Thymus (tissue), 14 donors: ENCODE data around the gene P3H2. TPM values are rescaled to one million over a fixed set of nuclear protein-coding genes. Genes with fewer than 3 reads are reported as not detected.
"Not testable (repeated sequence)": the region's sequence is repeated elsewhere in the genome, so short reads cannot be mapped to it uniquely, and the experiment has no call there.

ENCODE experiments used
- DNase-seq, 9 donors: peaks; one replicate each; pipeline ENCODE4 v3.0.0-alpha.2; 2013; ENCODE audit warnings: low spot score in 9 of 9, low read depth in 6 of 9, missing footprints in 1 of 9
- H3K27ac ChIP-seq, 2 donors: one replicate each; pipeline ENCODE4 v1.5.1; 2013; ENCODE audit warnings: control low read depth in 1 of 2, low read depth in 1 of 2, low read length in 1 of 2, mild to moderate bottlenecking in 1 of 2, moderate library complexity in 1 of 2
- H3K27me3 ChIP-seq, 2 donors: one replicate each; pipeline ENCODE4 v1.5.1; 2013; ENCODE audit warnings: low read length in 1 of 2; ENCODE audit not compliant: control insufficient read depth in 2 of 2, insufficient read depth in 1 of 2
- H3K36me3 ChIP-seq, 2 donors: one replicate each; pipeline ENCODE4 v1.5.1; 2013; ENCODE audit warnings: low read length in 1 of 2, mild to moderate bottlenecking in 1 of 2, moderate library complexity in 1 of 2; ENCODE audit not compliant: control insufficient read depth in 2 of 2, insufficient read depth in 2 of 2
- H3K4me1 ChIP-seq, 2 donors: one replicate each; pipeline ENCODE4 v1.5.1; 2013; ENCODE audit warnings: low read length in 2 of 2; ENCODE audit not compliant: control insufficient read depth in 2 of 2, insufficient read depth in 2 of 2
- H3K4me3 ChIP-seq, 2 donors: one replicate each; pipeline ENCODE4 v1.5.1; 2013; ENCODE audit warnings: low read length in 2 of 2, control low read depth in 1 of 2, mild to moderate bottlenecking in 1 of 2
- H3K9me3 ChIP-seq, 2 donors: one replicate each; pipeline ENCODE4 v1.5.1; 2013; ENCODE audit warnings: low read length in 1 of 2, mild to moderate bottlenecking in 1 of 2; ENCODE audit not compliant: control insufficient read depth in 2 of 2, insufficient read depth in 1 of 2
- WGBS: extraction: QIAGEN DNeasy Blood & Tissue Kit; methylation state at CpG from one replicate; pipeline ENCODE4 v1.1.7; 2013; 5-methylcytosine and 5-hydroxymethylcytosine counted together
- long read RNA-seq, 10 donors: transcript quantifications; one replicate each; lab custom pipeline, GENCODE V29; 2026
- polyA plus RNA-seq: library from polyadenylated mRNA; stranded (reverse); fragments of 200-250 nt; gene quantifications from one replicate; pipeline ENCODE4 v1.2.3, GENCODE V29; 2013
- total RNA-seq: library from RNA; stranded (reverse); fragments of 120-200 nt; gene quantifications from one replicate; pipeline ENCODE4 v1.2.4, GENCODE V29; 2013
- donor health status: healthy.

Gene P3H2
- 5.9 TPM for total RNA-seq
- polyA plus RNA-seq, result 8.0 TPM
- long read RNA-seq, donor 1, result 0 reads
- long read RNA-seq, donor 2, result 0 reads
- long read RNA-seq, donor 3, partial matches to known transcripts, result 0 of 1 reads
- long read RNA-seq, donor 3, other reads (novel, unspliced or antisense), result 0 of 1 reads
- long read RNA-seq, donor 4, partial matches to known transcripts, result 0 of 1 reads
- long read RNA-seq, donor 4, other reads (novel, unspliced or antisense), result 0 of 1 reads
- long read RNA-seq, donor 5, transcript P3H2-201 (15 exons, 3,509 nt), result major isoform, 6 of 7 reads
- long read RNA-seq, donor 5, partial matches to known transcripts, result 0 of 7 reads
- long read RNA-seq, donor 5, other reads (novel, unspliced or antisense), result 0 of 7 reads
- long read RNA-seq, donor 6, transcript P3H2-201 (15 exons, 3,509 nt), result major isoform, 5 of 5 reads
- long read RNA-seq, donor 6, partial matches to known transcripts, result 0 of 5 reads
- long read RNA-seq, donor 6, other reads (novel, unspliced or antisense), result 0 of 5 reads
- long read RNA-seq, donor 7, result 0 reads
- long read RNA-seq, donor 8, partial matches to known transcripts, result 0 of 2 reads
- long read RNA-seq, donor 8, other reads (novel, unspliced or antisense), result 0 of 2 reads
- long read RNA-seq, donor 9, partial matches to known transcripts, result 0 of 3 reads
- long read RNA-seq, donor 9, other reads (novel, unspliced or antisense), result 0 of 3 reads
- long read RNA-seq, donor 10, partial matches to known transcripts, result 0 of 3 reads
- long read RNA-seq, donor 10, other reads (novel, unspliced or antisense), result 0 of 3 reads

- peaks cover 0 to 6% of the 10 kb centered on the region in 2 donors for H3K9me3 ChIP-seq
- H3K27ac ChIP-seq, result peak within 1 kb of the TSS; percentile 50 to 61
- WGBS, result under 1% methylated on average over 100 of the region's 100 CpGs
- peaks cover 17 to 40% of the 10 kb centered on the region in 2 donors for H3K27me3 ChIP-seq
- DNase-seq, result peak in 6 of 9 donors; percentile 31 to 66 (median 36)
- peak within 1 kb of the TSS; percentile 29 to 38 for H3K4me3 ChIP-seq
- H3K36me3 ChIP-seq, result no peaks in the 10 kb centered on the region
- H3K4me1 ChIP-seq, result peaks cover 0 to 6% of the 10 kb centered on the region in 2 donors
Measured at GRCh38 chr3:190120269-190121060, at the start of gene P3H2. Gene P3H2, minus strand, starts transcription at chr3:190120897. Its CDS starts 166 bp downstream, at chr3:190120731.

- Histone ChIP-seq H3K4me3 (no peak overlapping the region), H3K4me1 (no peaks in the 10 kb centered on the region), H3K27ac (no peak overlapping the region), H3K36me3 (no peaks in the 10 kb centered on the region), H3K9me3 (no peaks in the 10 kb centered on the region), H3K27me3 (no peaks in the 10 kb centered on the region)
- WGBS, result 35% methylated on average over 2 of the region's 2 CpGs
- DNase-seq, result peak in 1 of 9 donors; percentile 12
Measured at GRCh38 chr3:190169877-190170276, 49.2 kb upstream of the P3H2 start.

- no peaks in the 10 kb centered on the region for H3K9me3 ChIP-seq
- no peak for DNase-seq
- H3K36me3 ChIP-seq, result no peaks in the 10 kb centered on the region
- 96% methylated on average over 4 of the region's 4 CpGs for WGBS
- no peaks in the 10 kb centered on the region for H3K4me1 ChIP-seq
- no peak overlapping the region for H3K27ac ChIP-seq
- H3K27me3 ChIP-seq, result no peaks in the 10 kb centered on the region
- no peak overlapping the region for H3K4me3 ChIP-seq
Measured at GRCh38 chr3:190169243-190169642, 48.5 kb upstream of the P3H2 start.

- DNase-seq, result no peak
- no peaks in the 10 kb centered on the region for H3K4me1 ChIP-seq
- WGBS, result 87% methylated on average over 6 of the region's 6 CpGs
- no peak overlapping the region for H3K27ac ChIP-seq
- no peaks in the 10 kb centered on the region for H3K36me3 ChIP-seq
- H3K4me3 ChIP-seq, result no peak overlapping the region
- H3K27me3 ChIP-seq, result no peaks in the 10 kb centered on the region
- H3K9me3 ChIP-seq, result peaks cover 0 to 4% of the 10 kb centered on the region in 2 donors
Measured at GRCh38 chr3:190167936-190168680, 47.4 kb upstream of the P3H2 start.

- no peak overlapping the region for H3K4me3 ChIP-seq
- H3K36me3 ChIP-seq, result no peaks in the 10 kb centered on the region
- peaks cover 0 to 7% of the 10 kb centered on the region in 2 donors for H3K9me3 ChIP-seq
- no peak overlapping the region for H3K27ac ChIP-seq
- no peak for DNase-seq
- H3K27me3 ChIP-seq, result no peaks in the 10 kb centered on the region
- WGBS, result 96% methylated on average over 4 of the region's 4 CpGs
- H3K4me1 ChIP-seq, result no peaks in the 10 kb centered on the region
Measured at GRCh38 chr3:190166948-190167347, 46.3 kb upstream of the P3H2 start.

GRCh38 chr3:190165253-190165652, 44.6 kb upstream of the P3H2 start:
- Histone ChIP-seq H3K27ac (no peak overlapping the region), H3K4me3 (no peak overlapping the region), H3K9me3 (peaks cover 0 to 7% of the 10 kb centered on the region in 2 donors), H3K4me1 (no peaks in the 10 kb centered on the region), H3K27me3 (no peaks in the 10 kb centered on the region), H3K36me3 (no peaks in the 10 kb centered on the region)
- DNase-seq, result no peak

GRCh38 chr3:190162013-190162412, 41.3 kb upstream of the P3H2 start:
- not testable (repeated sequence) for H3K9me3 ChIP-seq, H3K4me3 ChIP-seq, H3K27me3 ChIP-seq, DNase-seq, H3K4me1 ChIP-seq, H3K27ac ChIP-seq, H3K36me3 ChIP-seq
- 84% methylated on average over 8 of the region's 9 CpGs for WGBS

GRCh38 chr3:190159902-190160435, 39.3 kb upstream of the P3H2 start:
- H3K27ac ChIP-seq, result no peak overlapping the region
- H3K36me3 ChIP-seq, result no peaks in the 10 kb centered on the region
- H3K9me3 ChIP-seq, result peaks cover 0 to 7% of the 10 kb centered on the region in 2 donors
- no peak for DNase-seq
- H3K4me3 ChIP-seq, result no peak overlapping the region
- WGBS, result 92% methylated on average over 5 of the region's 5 CpGs
- H3K27me3 ChIP-seq, result no peaks in the 10 kb centered on the region
- H3K4me1 ChIP-seq, result no peaks in the 10 kb centered on the region
